GM18909 (cell line): ENCODE results near the gene PSEN1.

Experiments used
- ATAC-seq: cut with Tn5 transposase; IDR thresholded peaks from one replicate; pipeline ENCODE4 v1.9.1; 2021; ENCODE audit warnings: mild to moderate bottlenecking; ENCODE audit not compliant: unreplicated experiment, poor library complexity

PSEN1 gene

GRCh38 chr14:73237786-73238423 lies 101.6 kb downstream of the PSEN1 start:
- ATAC-seq = no peak

GRCh38 chr14:73238424-73238852 lies 102.1 kb downstream of the PSEN1 start:
- no peak for ATAC-seq

GRCh38 chr14:73238941-73239340 lies 102.6 kb downstream of the PSEN1 start:
- ATAC-seq = no peak

GRCh38 chr14:73239393-73240241 lies 103.3 kb downstream of the PSEN1 start:
- no peak for ATAC-seq

- ATAC-seq = no peak
Observed at GRCh38 chr14:73240816-73241480, 104.6 kb downstream of the PSEN1 start.

- no peak for ATAC-seq
Observed at GRCh38 chr14:73241481-73242165, 105.3 kb downstream of the PSEN1 start.

- no peak for ATAC-seq
Observed at GRCh38 chr14:73242357-73242901, 106.1 kb downstream of the PSEN1 start.

GRCh38 chr14:73243341-73243740 lies 107.0 kb downstream of the PSEN1 start:
- ATAC-seq = no peak

- ATAC-seq = no peak
Observed at GRCh38 chr14:73243748-73244147, 107.4 kb downstream of the PSEN1 start.

GRCh38 chr14:73244541-73245290 lies 108.4 kb downstream of the PSEN1 start:
- no peak for ATAC-seq

- ATAC-seq = peak; percentile 62
Observed at GRCh38 chr14:73245480-73246325, 109.4 kb downstream of the PSEN1 start.

- ATAC-seq = no peak
Observed at GRCh38 chr14:73246387-73247150, 110.3 kb downstream of the PSEN1 start.

GRCh38 chr14:73248108-73248868 lies 112.0 kb downstream of the PSEN1 start:
- ATAC-seq = peak; percentile 50

- ATAC-seq = no peak
Observed at GRCh38 chr14:73249108-73249507, 112.8 kb downstream of the PSEN1 start.

- no peak for ATAC-seq
Observed at GRCh38 chr14:73249564-73250316, 113.4 kb downstream of the PSEN1 start.

GRCh38 chr14:73250317-73250713 lies 114.0 kb downstream of the PSEN1 start:
- no peak for ATAC-seq
